Measurements from ENCODE around the gene DCTN3.

DNA sequence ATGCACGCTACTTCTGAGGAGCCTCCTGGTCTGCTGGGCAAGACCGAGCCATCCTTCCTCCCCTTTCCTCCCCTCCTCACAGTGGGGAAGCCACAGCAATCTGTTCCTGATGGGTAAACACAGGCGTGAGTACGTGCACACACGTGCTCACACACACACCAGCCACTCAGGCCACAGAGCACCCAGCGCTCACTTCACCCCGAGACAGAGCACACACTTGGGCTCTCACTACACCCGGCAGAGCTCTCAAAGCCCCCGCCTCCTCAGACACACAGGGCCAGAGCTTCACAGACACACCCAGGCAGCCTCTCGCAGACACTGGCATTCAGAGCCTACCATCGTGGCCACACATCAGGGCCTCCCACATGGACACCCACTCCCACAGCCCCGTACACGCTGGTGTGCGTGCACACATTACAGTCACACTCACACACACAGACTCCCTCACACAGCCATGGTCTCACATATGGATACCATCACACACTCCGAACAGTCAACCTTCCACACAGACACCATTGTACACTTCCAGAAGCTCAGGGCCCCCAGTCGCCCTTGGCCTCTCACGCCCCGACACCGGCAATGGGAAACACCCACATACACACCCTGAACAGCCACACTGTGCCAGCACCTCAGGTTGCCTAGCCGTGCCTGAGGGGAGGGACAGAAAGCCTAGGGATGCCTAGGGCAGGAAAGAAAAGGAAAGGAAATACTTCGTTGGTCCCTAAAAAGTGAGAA lies 44.3 kb downstream of the DCTN3 start:
- TF ChIP-seq POLR2A (IDR thresholded peaks at IDR 0.05; ENCODE audit: low read length), result no peak
- no peak for TF ChIP-seq GATA1 (IDR thresholded peaks at IDR 0.05; ENCODE audit: low read depth, low read length)

All from erythroblast (primary cell).